Measurements from ENCODE around the gene TMEM184A.

Gene TMEM184A

DNA sequence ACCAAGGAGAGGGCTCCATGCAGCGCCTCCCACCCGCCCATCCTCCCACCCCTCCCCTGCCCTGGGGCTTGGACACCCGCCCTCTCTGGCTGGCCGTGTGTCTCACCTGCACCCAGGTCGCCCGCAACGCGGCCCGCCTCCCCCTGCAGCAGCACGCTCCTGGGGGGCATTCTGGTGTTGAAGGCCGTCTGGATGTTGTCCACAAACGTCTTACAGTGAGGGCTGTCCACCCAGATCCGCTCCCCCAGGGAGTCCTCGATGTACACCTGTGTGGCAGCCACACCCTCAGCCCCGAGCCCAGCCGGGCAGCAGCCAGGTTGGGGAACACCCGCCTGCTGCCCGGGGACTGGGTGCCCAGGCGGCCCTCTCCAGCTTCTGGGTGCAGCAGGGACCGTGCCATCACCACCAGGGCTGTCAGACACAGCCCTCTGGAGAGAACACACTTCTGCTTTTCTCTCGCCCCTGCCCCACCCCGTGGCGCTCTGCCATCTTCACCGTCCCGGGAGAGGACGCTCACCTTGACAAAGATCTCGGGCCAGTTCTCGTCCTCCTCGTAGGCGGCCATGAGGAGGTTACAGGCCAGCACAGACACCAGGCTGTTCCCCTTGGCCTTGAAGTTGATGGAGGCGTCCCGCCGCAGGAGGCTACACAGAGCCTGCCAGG, 56.5 kb downstream of the TMEM184A start:
- CTCF ChIA-PET = no interaction called here
- peaks cover 29% of the 10 kb centered on the region for H3K4me1 Mint-ChIP-seq
- H3K9me3 Mint-ChIP-seq = no peaks in the 10 kb centered on the region
- H3K4me3 Mint-ChIP-seq = no peak overlapping the region
- H3K36me3 Mint-ChIP-seq = peaks cover 32% of the 10 kb centered on the region
- no peak overlapping the region for H3K27ac Mint-ChIP-seq
- DNase-seq = no peak
- no peaks in the 10 kb centered on the region for H3K27me3 Mint-ChIP-seq

DNA sequence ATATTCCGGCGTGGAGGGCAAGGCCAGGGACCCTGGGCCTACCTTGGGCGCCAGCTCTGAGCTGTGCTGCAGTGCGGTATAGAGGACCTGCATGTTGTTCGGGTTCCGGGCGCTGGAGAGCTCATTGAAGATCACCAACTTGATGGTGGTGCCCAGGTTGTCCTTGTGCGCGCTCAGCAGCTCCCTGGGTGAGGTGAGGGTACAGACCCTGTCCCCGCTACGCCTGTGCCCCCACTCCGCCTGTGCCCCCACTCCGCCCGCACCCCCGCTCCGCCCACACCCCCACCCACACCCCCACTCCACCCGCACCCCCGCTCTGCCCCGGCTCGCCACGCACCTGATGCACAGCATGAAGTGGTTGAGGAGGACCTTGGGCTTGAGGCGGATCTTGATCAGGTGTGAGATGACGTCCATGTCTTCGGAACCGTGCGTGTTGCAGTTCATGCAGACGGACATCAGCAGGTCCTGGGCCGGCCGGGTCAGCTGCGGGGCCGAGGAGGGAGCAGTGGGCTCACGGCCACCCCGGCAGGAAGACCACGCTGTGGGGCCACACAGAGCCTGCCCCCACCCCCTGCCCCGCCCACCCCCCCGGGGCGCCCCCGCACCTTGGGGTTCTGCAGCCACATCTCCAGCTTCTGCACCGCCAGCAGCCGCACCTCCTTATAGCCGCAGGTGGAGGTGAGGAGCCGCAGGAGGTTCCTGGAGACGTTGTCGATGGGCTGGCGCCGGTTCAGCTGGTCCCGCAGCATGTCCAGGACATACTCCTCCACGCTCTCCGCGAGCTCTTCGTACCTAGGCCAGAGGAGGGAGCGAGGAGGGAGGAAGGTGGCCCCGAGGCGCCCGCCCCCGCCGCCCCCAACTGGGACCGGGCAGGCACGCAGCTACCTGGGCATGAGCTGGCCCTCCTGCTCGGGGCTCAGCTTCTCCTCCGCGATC, 57.4 kb downstream of the TMEM184A start:
- CTCF ChIA-PET = no interaction called here
- Mint-ChIP-seq H3K27ac (peak overlapping the region; percentile 7), H3K9me3 (no peaks in the 10 kb centered on the region), H3K27me3 (no peaks in the 10 kb centered on the region), H3K36me3 (peaks cover 32% of the 10 kb centered on the region), H3K4me1 (peaks cover 28% of the 10 kb centered on the region), H3K4me3 (no peak overlapping the region)
- no peak for DNase-seq

DNA sequence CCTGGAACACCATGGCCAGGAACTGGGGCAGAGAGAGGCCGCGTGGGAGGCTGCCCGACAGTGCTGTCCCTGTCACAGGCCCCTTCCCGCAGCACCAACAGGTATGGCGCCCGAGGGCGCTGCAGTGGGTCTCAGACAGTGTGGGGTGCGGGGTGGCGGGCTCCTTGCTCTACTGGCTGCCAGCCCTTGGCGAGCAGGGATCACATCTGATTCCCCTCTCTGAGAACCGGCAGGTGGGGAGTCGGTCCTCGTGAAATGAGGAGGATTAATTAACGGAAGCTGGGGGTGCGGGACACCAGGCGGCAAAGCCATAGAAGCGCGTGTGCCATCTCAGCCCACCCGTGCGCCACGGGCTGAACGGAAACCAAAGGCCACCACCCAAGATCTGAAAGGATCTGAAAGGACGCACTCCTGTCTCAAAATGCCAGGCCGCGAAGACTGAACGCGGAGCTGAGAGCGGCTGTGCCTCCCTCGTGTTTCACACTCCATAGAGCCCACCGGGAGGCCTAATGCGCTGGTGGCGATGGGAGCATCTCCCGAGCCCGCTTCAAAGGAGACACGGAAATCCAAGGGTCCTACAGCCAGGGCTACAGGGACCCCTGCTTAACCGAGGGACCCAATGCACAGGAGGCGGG, 58.6 kb downstream of the TMEM184A start:
- DNase-seq = no peak
- H3K4me1 Mint-ChIP-seq = peaks cover 16% of the 10 kb centered on the region
- H3K27me3 Mint-ChIP-seq = no peaks in the 10 kb centered on the region
- no peaks in the 10 kb centered on the region for H3K9me3 Mint-ChIP-seq
- no peak overlapping the region for H3K27ac Mint-ChIP-seq
- peaks cover 29% of the 10 kb centered on the region for H3K36me3 Mint-ChIP-seq
- no peak overlapping the region for H3K4me3 Mint-ChIP-seq
- CTCF ChIA-PET = no interaction called here

DNA sequence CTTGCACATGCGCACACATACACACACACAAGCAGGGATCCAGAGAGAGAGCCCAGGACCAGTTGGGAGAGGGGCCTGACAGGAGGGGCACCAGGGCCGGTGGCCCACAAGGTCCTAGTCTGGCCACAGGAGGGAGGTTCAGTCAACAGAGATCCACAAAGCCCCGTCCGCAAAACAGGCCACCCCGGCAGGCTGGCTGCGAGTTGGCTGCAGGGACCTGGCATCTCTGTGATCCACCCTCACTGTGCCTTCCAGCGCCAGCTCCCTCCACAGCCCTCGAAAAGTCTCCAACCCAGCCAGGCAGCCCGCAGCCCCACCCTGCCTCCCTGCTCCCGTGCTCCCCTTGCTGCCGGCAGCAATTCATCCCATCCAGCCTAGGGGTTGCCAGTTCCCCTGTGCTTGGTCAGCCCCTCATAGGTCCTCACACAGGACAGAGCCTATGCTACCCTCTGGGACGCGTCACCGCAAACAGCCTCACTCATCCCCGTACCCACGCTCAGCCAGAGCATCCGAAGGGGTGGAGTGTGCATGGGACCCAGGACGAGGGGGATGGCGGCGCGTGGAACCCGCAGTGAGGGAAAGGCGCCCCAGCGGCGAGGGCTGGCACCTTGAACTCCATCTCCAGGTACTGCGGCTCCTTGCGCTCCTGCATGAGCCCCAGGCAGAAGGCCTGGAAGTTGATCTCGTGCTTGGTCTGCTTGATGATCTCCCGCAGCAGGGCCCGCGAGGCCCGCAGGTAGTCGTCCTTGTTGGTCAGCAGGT, 59.3 kb downstream of the TMEM184A start:
- CTCF ChIA-PET = no interaction called here
- H3K27me3 Mint-ChIP-seq = no peaks in the 10 kb centered on the region
- H3K4me1 Mint-ChIP-seq = peaks cover 9% of the 10 kb centered on the region
- no peak overlapping the region for H3K27ac Mint-ChIP-seq
- H3K36me3 Mint-ChIP-seq = peaks cover 28% of the 10 kb centered on the region
- no peak overlapping the region for H3K4me3 Mint-ChIP-seq
- DNase-seq = no peak
- H3K9me3 Mint-ChIP-seq = no peaks in the 10 kb centered on the region

DNA sequence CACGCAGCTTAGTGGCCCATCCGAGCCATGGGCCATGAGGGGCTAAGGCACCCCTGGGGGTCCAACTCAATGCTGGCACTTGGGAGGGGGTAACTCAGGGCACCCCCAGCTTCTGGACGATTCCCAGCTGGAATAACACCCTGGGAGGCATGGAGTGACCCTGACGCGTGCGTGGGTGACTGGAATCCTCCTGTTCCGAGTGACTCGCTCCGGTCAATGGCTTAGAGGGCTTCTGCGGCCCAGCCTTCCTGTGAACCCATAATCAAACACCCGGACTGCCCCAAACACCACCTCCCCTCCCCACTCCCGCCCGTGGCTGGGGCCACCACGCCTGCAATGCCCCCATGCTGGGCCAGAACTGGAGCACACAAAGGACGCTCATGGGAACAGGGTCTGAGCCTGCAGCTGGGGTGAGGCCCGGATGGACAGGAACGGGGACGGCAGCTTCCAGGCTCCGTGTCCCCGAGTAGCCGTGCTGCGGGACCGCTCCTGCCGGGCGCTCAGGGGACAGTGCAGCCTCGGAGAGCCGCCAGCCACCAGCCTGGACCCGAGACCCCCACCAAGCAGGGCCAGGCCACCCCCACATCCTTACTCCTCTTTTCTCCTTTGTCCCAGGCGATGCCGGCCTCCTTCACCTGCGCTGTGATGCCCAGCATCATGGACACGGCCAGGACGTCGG, 60.3 kb downstream of the TMEM184A start:
- CTCF ChIA-PET = no interaction called here
- H3K4me1 Mint-ChIP-seq = peaks cover 4% of the 10 kb centered on the region
- no peak for DNase-seq
- H3K27ac Mint-ChIP-seq = no peak overlapping the region
- H3K27me3 Mint-ChIP-seq = no peaks in the 10 kb centered on the region
- peaks cover 28% of the 10 kb centered on the region for H3K36me3 Mint-ChIP-seq
- H3K4me3 Mint-ChIP-seq = no peak overlapping the region
- H3K9me3 Mint-ChIP-seq = no peaks in the 10 kb centered on the region

DNA sequence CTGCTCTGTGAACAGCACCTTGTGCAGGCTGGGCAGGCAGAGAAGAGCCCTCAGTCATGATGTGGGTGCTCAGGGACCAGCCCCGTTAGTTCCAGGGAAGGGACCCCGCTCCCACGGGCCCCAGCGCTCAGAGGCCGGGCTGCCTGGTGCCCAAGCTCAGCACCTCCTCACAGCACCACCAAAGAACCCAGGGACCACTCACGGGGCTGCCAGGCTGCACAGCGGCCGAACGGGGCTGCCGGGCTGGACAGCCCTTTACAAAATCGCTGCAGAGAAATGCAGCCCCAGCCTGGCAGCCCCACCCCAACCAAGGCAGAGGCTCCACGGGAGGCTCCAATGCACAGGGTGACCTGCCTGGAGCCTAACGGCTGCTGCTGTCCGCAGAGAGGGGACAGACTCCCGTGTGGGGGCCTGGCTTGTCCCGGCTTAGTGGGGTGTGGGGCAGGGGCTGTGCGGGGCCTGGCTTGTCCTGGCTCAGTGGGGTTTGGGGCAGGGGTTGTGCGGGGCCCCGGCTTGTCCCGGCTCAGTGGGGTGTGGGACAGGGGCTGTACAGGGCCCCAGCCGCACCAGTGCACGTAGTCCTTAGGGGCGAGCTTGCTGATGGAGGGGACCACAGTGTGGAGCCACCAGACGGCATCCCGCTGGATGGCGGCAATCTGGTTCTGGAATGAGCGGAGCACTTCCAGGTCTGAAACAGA, 61.0 kb downstream of the TMEM184A start:
- Mint-ChIP-seq H3K27ac (no peak overlapping the region), H3K36me3 (peaks cover 28% of the 10 kb centered on the region), H3K9me3 (no peaks in the 10 kb centered on the region), H3K27me3 (no peaks in the 10 kb centered on the region), H3K4me1 (no peaks in the 10 kb centered on the region), H3K4me3 (no peak overlapping the region)
- DNase-seq = no peak
- CTCF ChIA-PET = no interaction called here

DNA sequence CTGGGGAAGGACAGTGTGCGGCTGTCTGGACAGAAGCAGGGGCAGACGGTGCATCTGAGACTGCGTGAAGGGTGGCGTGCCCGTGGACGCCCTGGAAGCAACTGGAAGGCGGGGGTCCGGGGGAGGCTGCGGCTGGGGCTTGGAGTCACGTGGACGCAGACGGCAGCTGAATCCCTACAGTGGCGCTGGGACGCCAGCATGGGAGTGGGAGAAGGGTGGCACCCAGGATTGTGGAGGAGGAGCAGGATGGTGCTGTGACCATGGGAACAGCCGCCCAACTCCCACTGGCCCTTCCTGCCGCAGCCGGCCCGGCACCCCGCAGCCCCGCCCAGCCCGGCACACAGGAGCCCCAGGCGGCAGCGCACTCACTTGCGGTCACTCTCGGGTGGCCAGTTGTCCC, 61.6 kb downstream of the TMEM184A start:
- Mint-ChIP-seq H3K27me3 (no peaks in the 10 kb centered on the region), H3K27ac (no peak overlapping the region), H3K9me3 (no peaks in the 10 kb centered on the region), H3K36me3 (peaks cover 30% of the 10 kb centered on the region), H3K4me3 (no peak overlapping the region), H3K4me1 (no peaks in the 10 kb centered on the region)
- CTCF ChIA-PET = no interaction called here
- no peak for DNase-seq

DNA sequence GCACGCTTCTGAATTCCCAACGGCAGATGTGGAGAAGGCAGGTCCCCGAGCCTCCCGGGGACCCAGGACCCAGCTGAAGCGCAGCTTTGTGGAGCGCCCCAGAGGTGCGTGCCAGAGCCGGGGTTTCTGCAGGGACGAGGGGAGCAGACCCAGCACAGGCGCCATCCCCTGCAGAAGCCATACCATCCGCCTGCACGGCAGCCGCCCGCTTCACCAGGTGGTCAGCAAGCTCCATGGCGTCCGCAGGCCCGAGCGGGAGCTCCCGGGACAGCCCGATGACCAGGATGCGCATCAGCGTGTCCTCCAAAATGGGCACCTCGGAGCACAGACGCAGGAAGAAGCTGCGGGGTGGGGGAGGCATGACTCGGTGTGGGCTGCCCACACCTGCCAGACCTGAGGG, 62.4 kb downstream of the TMEM184A start:
- Mint-ChIP-seq H3K9me3 (no peaks in the 10 kb centered on the region), H3K4me1 (no peaks in the 10 kb centered on the region), H3K4me3 (no peak overlapping the region), H3K36me3 (peaks cover 32% of the 10 kb centered on the region), H3K27me3 (no peaks in the 10 kb centered on the region), H3K27ac (no peak overlapping the region)
- CTCF ChIA-PET = interaction anchor here (0.9 kb wide), 1 partner anchor 19 kb away, joined by 4 read pairs; no protein-coding TSS in a partner anchor
- DNase-seq = no peak

DNA sequence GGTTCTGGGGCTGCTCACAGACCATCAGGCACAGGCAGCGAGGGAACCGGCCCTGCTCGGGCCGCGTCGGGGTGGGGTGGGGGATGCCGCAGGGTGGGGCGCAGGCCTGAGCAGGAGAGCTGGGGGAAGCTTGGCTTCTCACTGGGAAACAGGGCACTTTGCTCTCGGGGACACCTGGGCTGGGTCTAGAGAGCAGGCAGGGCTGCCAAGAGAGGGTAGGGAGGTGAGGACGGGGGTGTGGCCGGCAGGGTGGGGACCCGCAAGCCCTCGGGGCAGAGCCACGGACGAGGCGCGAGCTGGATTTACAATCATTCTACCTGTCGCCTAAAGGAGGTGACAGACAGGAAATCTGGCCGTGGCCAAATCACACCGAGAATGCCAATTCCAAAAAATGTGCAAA, 62.9 kb downstream of the TMEM184A start:
- no peak overlapping the region for H3K27ac Mint-ChIP-seq
- no peaks in the 10 kb centered on the region for H3K27me3 Mint-ChIP-seq
- no peak for DNase-seq
- H3K4me1 Mint-ChIP-seq = no peaks in the 10 kb centered on the region
- no peak overlapping the region for H3K4me3 Mint-ChIP-seq
- CTCF ChIA-PET = interaction anchor here (0.9 kb wide), 1 partner anchor 19 kb away, joined by 4 read pairs; no protein-coding TSS in a partner anchor
- H3K9me3 Mint-ChIP-seq = no peaks in the 10 kb centered on the region
- peaks cover 35% of the 10 kb centered on the region for H3K36me3 Mint-ChIP-seq

DNA sequence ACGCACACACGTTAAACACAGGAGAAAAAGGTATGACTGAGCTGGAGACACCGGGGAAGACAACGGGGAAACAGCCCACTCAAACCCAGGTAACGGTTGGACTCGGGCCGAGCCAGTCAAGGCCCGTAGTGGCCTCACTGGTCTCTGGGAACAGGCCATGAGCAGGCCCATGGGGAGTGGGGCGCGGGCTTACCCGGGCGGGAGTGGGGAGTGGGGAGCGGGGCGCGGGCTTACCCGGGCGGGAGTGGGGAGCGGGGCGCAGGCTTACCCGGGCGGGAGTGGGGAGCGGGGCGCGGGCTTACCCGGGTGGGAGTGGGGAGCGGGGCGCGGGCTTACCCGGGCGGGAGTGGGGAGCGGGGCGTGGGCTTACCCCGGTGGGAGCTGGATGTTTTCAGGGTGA, 63.4 kb downstream of the TMEM184A start:
- DNase-seq = no peak
- Mint-ChIP-seq H3K9me3 (no peaks in the 10 kb centered on the region), H3K36me3 (peaks cover 34% of the 10 kb centered on the region), H3K27ac (no peak overlapping the region), H3K4me3 (no peak overlapping the region), H3K4me1 (no peaks in the 10 kb centered on the region), H3K27me3 (no peaks in the 10 kb centered on the region)
- CTCF ChIA-PET = interaction anchor here (0.9 kb wide), 1 partner anchor 19 kb away, joined by 4 read pairs; no protein-coding TSS in a partner anchor
